K562 (cell line): ENCODE data around the gene ZNF155. TPM values are rescaled to one million over a fixed set of nuclear protein-coding genes. Genes with fewer than 3 reads are reported as not detected.

Source experiments
- ATAC-seq: fragments of 200-7000 bp; cut with Tn5 transposase; 3 replicates; pipeline ENCODE4 v1.9.1; 2020; ENCODE audit warnings: moderate library complexity
- BruUV-seq: library from RNA; stranded (reverse); fragments of 400-500 nt; replicated peaks from 2 replicates; lab custom pipeline; 2021; lab: Mats Ljungman, UMichigan
- CTCF ChIA-PET: fragments of 300-600 bp; formaldehyde crosslinking; extraction: SDS; loops from one replicate; lab custom pipeline; 2021; ENCODE audit warnings: low intra/inter-chr PET ratio; lab: Yijun Ruan, JAX
- POLR2A ChIA-PET: fragments of 300-600, 350-650 bp; sonication (Branson Sonifier 250); formaldehyde crosslinking; extraction: SDS; loops from one replicate; lab custom pipeline; 2021; ENCODE audit warnings: antibody characterized with exemption, inconsistent platforms; lab: Yijun Ruan, JAX
- DNase-seq, 4 experiments: peaks; one replicate each; pipeline versions ENCODE4 v3.0.0 to v3.0.0-alpha.2; 2011 to 2018; ENCODE audit warnings: low spot score in 3 of 4, mixed read lengths in 3 of 4; ENCODE audit errors: extremely low read depth in 1 of 4
- FAIRE-seq: peaks from 2 replicates; lab custom pipeline; 2011; peaks lifted over from hg19 to GRCh38; lab: Jason Lieb, UNC
- H2AFZ ChIP-seq: 2 replicates; pipeline ENCODE4 v1.6.0; 2011; ENCODE audit warnings: low read depth, low read length, control low read depth, inconsistent platforms
- H3K27ac ChIP-seq: fragments of 200-600 bp; 3 replicates; pipeline ENCODE4 v1.8.0; 2011; ENCODE audit warnings: low read depth, mild to moderate bottlenecking, control low read depth, inconsistent platforms, low read length, moderate library complexity, mixed read lengths; ENCODE audit errors: extremely low read depth
- H3K27me3 ChIP-seq, 2 experiments: fragments of 300-600 bp in 1 of 2; 2 replicates in 1 of 2; 3 replicates in 1 of 2; pipeline versions ENCODE4 v1.6.0 to v1.8.0; 2011; ENCODE audit warnings: inconsistent platforms in 2 of 2, low read length in 2 of 2, mild to moderate bottlenecking in 1 of 2, mixed read lengths in 1 of 2, moderate library complexity in 1 of 2; ENCODE audit not compliant: control insufficient read depth in 2 of 2, insufficient read depth in 2 of 2
- H3K36me3 ChIP-seq: fragments of 300-600 bp; 3 replicates; pipeline ENCODE4 v1.8.0; 2011; ENCODE audit warnings: mild to moderate bottlenecking, low read length, inconsistent platforms; ENCODE audit not compliant: control insufficient read depth, insufficient read depth
- H3K4me1 ChIP-seq, 2 experiments: fragments of 200-600 bp in 1 of 2; replicated peaks in 1 of 2; 2 replicates in 1 of 2; 3 replicates in 1 of 2; pipeline versions ENCODE4 v1.5.1 to v1.8.0; 2011; ENCODE audit warnings: inconsistent platforms in 2 of 2, low read length in 2 of 2, mild to moderate bottlenecking in 1 of 2, mixed read lengths in 1 of 2, moderate library complexity in 1 of 2; ENCODE audit not compliant: control insufficient read depth in 2 of 2, insufficient read depth in 2 of 2
- H3K4me2 ChIP-seq: 2 replicates; pipeline ENCODE4 v1.6.1; 2011; ENCODE audit warnings: low read length, control low read depth, inconsistent platforms, mixed read lengths; ENCODE audit not compliant: insufficient read depth
- H3K4me3 ChIP-seq: fragments of 200-600 bp; sonication (generic), shearing (Covaris generic); 2 replicates; pipeline ENCODE4 v1.5.1; 2016; ENCODE audit warnings: control low read depth, inconsistent platforms
- H3K79me2 ChIP-seq: fragments of 200-600 bp; 3 replicates; pipeline ENCODE4 v1.8.0; 2011; ENCODE audit warnings: low read length, inconsistent platforms; ENCODE audit not compliant: control insufficient read depth, insufficient read depth
- H3K9ac ChIP-seq, 2 experiments: 2 replicates each; pipeline versions ENCODE4 v1.6.0 to v1.6.1; 2011; ENCODE audit warnings: low read depth in 2 of 2, low read length in 2 of 2, control low read depth in 1 of 2, inconsistent platforms in 1 of 2, mild to moderate bottlenecking in 1 of 2, mixed read lengths in 1 of 2; ENCODE audit not compliant: insufficient read depth in 1 of 2
- H3K9me1 ChIP-seq: one replicate; pipeline ENCODE4 v1.6.0; 2011; ENCODE audit warnings: inconsistent platforms, mild to moderate bottlenecking, low read length, moderate library complexity; ENCODE audit not compliant: control insufficient read depth, insufficient read depth
- H3K9me3 ChIP-seq: replicated peaks from 2 replicates; pipeline ENCODE4 v1.5.1; 2011; ENCODE audit warnings: low read depth, low read length, inconsistent platforms; ENCODE audit not compliant: control insufficient read depth, insufficient read depth
- H4K20me1 ChIP-seq: replicated peaks from 2 replicates; pipeline ENCODE4 v1.6.1; 2011; ENCODE audit warnings: low read length, inconsistent platforms, mixed read lengths; ENCODE audit not compliant: control insufficient read depth, insufficient read depth
- BCOR ChIP-seq: fragments of 450-650 bp; IDR thresholded peaks from 2 replicates; pipeline ENCODE4 v1.6.1; 2016
- CTCF ChIP-seq, 3 experiments: IDR thresholded peaks in 2 of 3; conservative IDR thresholded peaks in 1 of 3; 2 replicates each; pipeline ENCODE4 v1.5.1; 2011 to 2012; ENCODE audit warnings: low read length in 3 of 3, mild to moderate bottlenecking in 3 of 3, control low read depth in 2 of 3, improper control_type of control experiment in 1 of 3, inconsistent platforms in 1 of 3, low read depth in 1 of 3, mixed read lengths in 1 of 3, moderate library complexity in 1 of 3; ENCODE audit not compliant: insufficient read depth in 2 of 3
- EHMT2 ChIP-seq: fragments of 450-650 bp; IDR thresholded peaks from 2 replicates; pipeline ENCODE4 v1.6.1; 2018; ENCODE audit warnings: antibody characterized with exemption
- ERF ChIP-seq: fragments of 450-650 bp; formaldehyde crosslinking; IDR thresholded peaks from 2 replicates; pipeline ENCODE4 v1.4.0; 2020; ENCODE audit warnings: mild to moderate bottlenecking, mixed read lengths
- KAT2B ChIP-seq: IDR thresholded peaks from one replicate; pipeline ENCODE4 v1.6.1; 2012; ENCODE audit warnings: low read depth, mild to moderate bottlenecking, control low read depth, inconsistent platforms, low read length, moderate library complexity
- MAZ ChIP-seq, 2 experiments: fragments of 450-650 bp in 1 of 2; sonication (generic) in 1 of 2; formaldehyde crosslinking; IDR thresholded peaks in 1 of 2; conservative IDR thresholded peaks in 1 of 2; 2 replicates each; pipeline versions ENCODE4 v1.4.0 to v1.5.0; 2020; ENCODE audit warnings: mild to moderate bottlenecking in 1 of 2, missing genetic modification reagents in 1 of 2
- SMAD2 ChIP-seq: fragments of 150-350 bp; IDR thresholded peaks from 2 replicates; pipeline ENCODE4 v1.6.1; 2014; ENCODE audit warnings: low read depth, mild to moderate bottlenecking, low read length
- SMAD4 ChIP-seq: fragments of 250-450 bp; sonication (Bioruptor Pico); conservative IDR thresholded peaks from 2 replicates; pipeline ENCODE4 v1.8.0; 2021; ENCODE audit warnings: inconsistent platforms, mild to moderate bottlenecking, moderate library complexity
- U2AF2 ChIP-seq: fragments of 200-400 bp; formaldehyde crosslinking; optimal IDR thresholded peaks from 2 replicates; pipeline ENCODE3; 2017; ENCODE audit warnings: low read depth, mild to moderate bottlenecking, low read length
- YY1 ChIP-seq, 3 experiments: IDR thresholded peaks; 2 replicates each; pipeline ENCODE4 v1.6.1; 2011; ENCODE audit warnings: low read length in 2 of 3, mild to moderate bottlenecking in 2 of 3, moderate library complexity in 2 of 3, borderline replicate concordance in 1 of 3, control low read depth in 1 of 3, low read depth in 1 of 3; ENCODE audit not compliant: insufficient read depth in 3 of 3, insufficient replicate concordance in 2 of 3, control insufficient read depth in 1 of 3, insufficient read length in 1 of 3; ENCODE audit errors: extremely low read depth in 1 of 3
- ZNF551 ChIP-seq: fragments of 250-450 bp; sonication (Bioruptor Pico); IDR thresholded peaks from 2 replicates; pipeline ENCODE4 v1.5.0; 2021; ENCODE audit warnings: mild to moderate bottlenecking, moderate library complexity
- WGBS: fragments of 100-300 bp; shearing (Covaris generic); methylation state at CpG from one replicate; pipeline ENCODE4 v1.1.6; 2016; ENCODE audit warnings: low coverage, mixed read lengths; ENCODE audit not compliant: insufficient coverage; ENCODE audit errors: missing lambda C conversion rate; 5-methylcytosine and 5-hydroxymethylcytosine counted together
- in situ Hi-C: fragments of 300-500 bp; cut with MboI; formaldehyde crosslinking; loops from 4 replicates; pipeline ENCODE4 v1.15.0; 2018; ENCODE audit warnings: inconsistent platforms, mixed read lengths
- intact Hi-C: fragments of 100-400 bp; cut with micrococcal nuclease; formaldehyde crosslinking; loops from 2 replicates; pipeline ENCODE4 v1.14.2; 2022
- polyA plus RNA-seq, 8 experiments: library from polyadenylated mRNA; depleted of rRNA in 4 of 8; stranded (reverse) in 5 of 8; unstranded in 3 of 8; fragments of >200 nt; fragmentation: Nextera tagmentation in 2 of 8; fragmentation: Illumina TruSeq in 1 of 8; extraction: Ambion mirVana in 2 of 8; extraction: Trizol in 1 of 8; gene quantifications; 2 replicates each; pipeline versions ENCODE4 v1.2.1 to v1.2.3, GENCODE V29; 2011 to 2014; ENCODE audit warnings: inconsistent platforms in 1 of 8, missing spikeins in 1 of 8
- total RNA-seq, 7 experiments: library from RNA; depleted of rRNA in 6 of 7; stranded (reverse); fragments of >200 nt in 6 of 7; fragmentation: Illumina TruSeq in 2 of 7; extraction: Trizol in 2 of 7; gene quantifications; 2 replicates each; pipeline versions ENCODE4 v1.2.1 to v1.2.3, GENCODE V29; 2011 to 2021; ENCODE audit warnings: low replicate concordance in 1 of 7
- TF ChIP-seq, protein P1 (sequence below), 3 experiments: fragments of 200-800 bp in 1 of 3; fragments of 250-450 bp in 1 of 3; fragments of 450-650 bp in 1 of 3; sonication (Bioruptor Pico) in 1 of 3; sonication (Bioruptor generic) in 1 of 3; formaldehyde crosslinking in 1 of 3; IDR thresholded peaks; 2 replicates each; pipeline versions ENCODE4 v1.6.1 to v1.8.0; 2016 to 2022; ENCODE audit warnings: mild to moderate bottlenecking in 2 of 3, missing genetic modification characterization in 2 of 3, missing compliant biosample characterization in 1 of 3, moderate library complexity in 1 of 3

Gene ZNF155
- total and polyA plus RNA-seq, 9 of the 15 experiments (the other 6 are each of a cell fraction or from before 2014, with no cell fraction given), result 0.09 to 0.76 (median 0.37) TPM

GRCh38 chr19:44002566-44003460 lies 18.8 kb downstream of the ZNF155 start, which contains the start of gene ZNF230:
ZNF230 (plus strand) TSS chr19:44002957; CDS start chr19:44007079, 4,122 bp downstream.
- Histone ChIP-seq H3K9me1 (no peaks in the 10 kb centered on the region), H3K79me2 (peaks cover 7% of the 10 kb centered on the region; the same call in 1 of the 3 replicates), H3K4me1 (peaks cover 0 to 4% of the 10 kb centered on the region in 2 experiments; a peak in 2 of 5 replicates), H2AFZ (peak within 1 kb of the TSS; percentile 94), H3K36me3 (no peaks in the 10 kb centered on the region), H3K27ac (peak within 1 kb of the TSS; percentile 60), H3K4me3 (peak within 1 kb of the TSS; percentile 60), H3K27me3 (no peaks in the 10 kb centered on the region), H3K4me2 (peak within 1 kb of the TSS; percentile 91), H4K20me1 (no peaks in the 10 kb centered on the region), H3K9me3 (no peaks in the 10 kb centered on the region; the same call in 1 of the 2 replicates), H3K9ac (peak within 1 kb of the TSS; percentile 72 to 92)
- in situ Hi-C loops, result no loop called here
- intact Hi-C loops, result loop anchor here (10.0 kb wide), 1 partner anchor 112 kb away; the partner anchor contains the start of gene ZNF225
- ChIA-PET POLR2A (no interaction called here), CTCF (no interaction called here)
- WGBS, result 1% methylated on average over 46 of the region's 48 CpGs
- ATAC-seq, result peak; percentile 100
- TSS peak; percentile 91 for BruUV-seq
- peak; percentile 86 to 96 (median 89) for DNase-seq
- peak; percentile 99 for FAIRE-seq
- TF ChIP-seq CTCF (IDR thresholded peaks at IDR 0.05 in 2 of 3, conservative IDR thresholded peaks at IDR 0.05 in 1 of 3; ENCODE audit: insufficient read depth in 2 of 3, low read depth in 1 of 3, low read length in 3 of 3) (no peak; a peak in 1 of 6 replicates), ERF (CRISPR knock-in tag) (no peak), MAZ (CRISPR knock-in tag; conservative IDR thresholded peaks at IDR 0.05 in 1 of 2, IDR thresholded peaks at IDR 0.05 in 1 of 2) (peak; percentile 16 to 63; a peak in 1 of 4 replicates), SMAD4 (CRISPR knock-in tag) (0 out of 2 replicates have a peak, but pooled peaks have one; percentile 30), YY1 (IDR thresholded peaks at IDR 0.05; ENCODE audit: borderline replicate concordance in 1 of 3, control insufficient read depth in 1 of 3, extremely low read depth in 1 of 3, insufficient read depth in 3 of 3, insufficient read length in 1 of 3, insufficient replicate concordance in 2 of 3, low read depth in 1 of 3, low read length in 2 of 3) (peak; percentile 80 to 97 (median 93)), EHMT2 (peak; percentile 42; the same call in 1 of the 2 replicates), ZNF551 (CRISPR knock-in tag) (no peak), KAT2B (no peak), U2AF2 (no peak), SMAD2 (no peak), BCOR (no peak)
- TF ChIP-seq, protein P1, sequence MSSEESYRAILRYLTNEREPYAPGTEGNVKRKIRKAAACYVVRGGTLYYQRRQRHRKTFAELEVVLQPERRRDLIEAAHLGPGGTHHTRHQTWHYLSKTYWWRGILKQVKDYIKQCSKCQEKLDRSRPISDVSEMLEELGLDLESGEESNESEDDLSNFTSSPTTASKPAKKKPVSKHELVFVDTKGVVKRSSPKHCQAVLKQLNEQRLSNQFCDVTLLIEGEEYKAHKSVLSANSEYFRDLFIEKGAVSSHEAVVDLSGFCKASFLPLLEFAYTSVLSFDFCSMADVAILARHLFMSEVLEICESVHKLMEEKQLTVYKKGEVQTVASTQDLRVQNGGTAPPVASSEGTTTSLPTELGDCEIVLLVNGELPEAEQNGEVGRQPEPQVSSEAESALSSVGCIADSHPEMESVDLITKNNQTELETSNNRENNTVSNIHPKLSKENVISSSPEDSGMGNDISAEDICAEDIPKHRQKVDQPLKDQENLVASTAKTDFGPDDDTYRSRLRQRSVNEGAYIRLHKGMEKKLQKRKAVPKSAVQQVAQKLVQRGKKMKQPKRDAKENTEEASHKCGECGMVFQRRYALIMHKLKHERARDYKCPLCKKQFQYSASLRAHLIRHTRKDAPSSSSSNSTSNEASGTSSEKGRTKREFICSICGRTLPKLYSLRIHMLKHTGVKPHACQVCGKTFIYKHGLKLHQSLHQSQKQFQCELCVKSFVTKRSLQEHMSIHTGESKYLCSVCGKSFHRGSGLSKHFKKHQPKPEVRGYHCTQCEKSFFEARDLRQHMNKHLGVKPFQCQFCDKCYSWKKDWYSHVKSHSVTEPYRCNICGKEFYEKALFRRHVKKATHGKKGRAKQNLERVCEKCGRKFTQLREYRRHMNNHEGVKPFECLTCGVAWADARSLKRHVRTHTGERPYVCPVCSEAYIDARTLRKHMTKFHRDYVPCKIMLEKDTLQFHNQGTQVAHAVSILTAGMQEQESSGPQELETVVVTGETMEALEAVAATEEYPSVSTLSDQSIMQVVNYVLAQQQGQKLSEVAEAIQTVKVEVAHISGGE (CRISPR knock-in tag; IDR thresholded peaks at IDR 0.05), result peak in 1 of 3 experiments; percentile 89; a peak in 2 of 6 replicates
